Pancreas (tissue), 10 donors: ENCODE measurements around the gene AMH. TPM values are rescaled to one million over a fixed set of nuclear protein-coding genes. Genes with fewer than 3 reads are reported as not detected.
A peak's percentile ranks its signal among the peaks of the same experiment; 100 is the strongest.

Experiments used
- ATAC-seq, 4 donors: fragments of 200-7000 bp; cut with Tn5 transposase; one replicate each; pipeline versions ENCODE4 v1.8.0 to v1.9.1; 2020; ENCODE audit warnings: mild to moderate bottlenecking in 4 of 4, moderate library complexity in 4 of 4
- DNase-seq, 6 donors: peaks; one replicate each; pipeline ENCODE4 v3.0.0-alpha.2; 2020
- FAIRE-seq: peaks from 2 replicates; lab custom pipeline; 2012; peaks lifted over from hg19 to GRCh38; lab: Jason Lieb, UNC
- H3K27ac ChIP-seq, 4 donors: fragments of 200-600 bp; sonication (generic); 1 replicate in 3 of 4; 2 replicates in 1 of 4; pipeline versions ENCODE4 v1.5.0 to v1.8.0; 2020
- H3K27me3 ChIP-seq, 4 donors: fragments of 200-600 bp; one replicate each; pipeline ENCODE4 v1.8.0; 2021
- H3K36me3 ChIP-seq, 3 donors: fragments of 200-600 bp; sonication (generic) in 1 of 3; one replicate each; pipeline versions ENCODE4 v1.5.0 to v1.8.0; 2020 to 2021
- H3K4me1 ChIP-seq, 3 donors: fragments of 200-600 bp; one replicate each; pipeline ENCODE4 v1.8.0; 2021
- H3K4me3 ChIP-seq, 4 donors: fragments of 200-600 bp; sonication (generic) in 2 of 4; one replicate each; pipeline versions ENCODE4 v1.5.0 to v1.8.0; 2020 to 2021
- H3K9me3 ChIP-seq, 4 donors: fragments of 200-600 bp; one replicate each; pipeline ENCODE4 v1.8.0; 2021
- WGBS, 2 donors: extraction: QIAGEN DNeasy Blood & Tissue Kit; methylation state at CpG; one replicate each; pipeline ENCODE4 v1.1.7; 2013; 5-methylcytosine and 5-hydroxymethylcytosine counted together
- intact Hi-C, 3 donors: fragments of 100-400 bp; cut with DNase I; formaldehyde crosslinking; loops; one replicate each; pipeline versions ENCODE4 v1.11.1 to v1.14.2; 2022
- polyA plus RNA-seq, 2 donors: library from polyadenylated mRNA; stranded (reverse); fragments of 200-250 nt; gene quantifications; one replicate each; pipeline ENCODE4 v1.2.3, GENCODE V29; 2013
- total RNA-seq, 6 donors: library from RNA; stranded (reverse); fragmentation: NEBNext Ultra II Directional in 4 of 6; extraction: Animal tissue kit (Norgen Biotek cat#: 25700) in 4 of 6; gene quantifications; one replicate each; pipeline versions ENCODE4 v1.2.1 to v1.2.4, GENCODE V29; 2021 to 2023
- TF ChIP-seq, protein P1 (sequence below), 4 donors: fragments of 200-600 bp; sonication (generic) in 3 of 4; IDR thresholded peaks; one replicate each; pipeline versions ENCODE4 v1.5.0 to v1.8.0; 2021; ENCODE audit warnings: antibody characterized with exemption in 4 of 4
- donor health status: healthy with polysubstance abuse.
- donor health status: DM: no; HTN: no; CAD: no; lungs with moderate emphysema.
- donor health status: DM: no; HTN: no; CAD: no.
- donor health status: control.
- donor health status: control.
- donor health status: Bipolar disorder and iron deficiency.
- donor health status: DM: yes; HTN: yes; CAD: no.
- donor health status: DM: no; HTN: no; CAD: no.
- donor health status: DM: no; HTN: no; CAD: no.
- donor health status: DM: yes; HTN: yes; CAD: no.

The AMH gene
- total and polyA plus RNA-seq, 8 donors, result 1.4 to 9.5 (median 2.4) TPM

DNA sequence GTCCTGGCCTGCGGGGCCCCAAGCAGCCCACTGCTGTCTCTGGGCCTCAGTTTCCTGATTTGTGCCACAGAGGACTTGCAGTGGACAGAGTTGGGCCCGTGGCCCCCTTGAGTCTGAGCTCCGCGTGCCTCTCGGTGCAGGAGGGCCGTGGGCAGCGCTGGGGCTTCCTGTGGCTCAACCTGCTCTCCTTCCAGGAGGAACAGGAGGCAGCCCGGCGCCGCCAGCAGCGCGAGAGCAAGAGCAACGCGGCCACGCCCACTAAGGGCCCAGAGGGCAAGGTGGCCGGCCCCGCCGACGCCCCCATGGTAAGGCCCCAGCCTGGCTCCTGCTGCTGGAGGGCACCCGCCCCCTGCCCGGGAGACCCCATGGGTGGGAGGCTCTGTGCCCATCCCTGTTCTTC, 38.9 kb upstream of the AMH start:
- peaks cover 8 to 66% (median 25%) of the 10 kb centered on the region in 3 donors for H3K36me3 ChIP-seq
- no peaks in the 10 kb centered on the region for H3K27me3 ChIP-seq
- WGBS, 2 donors, result 94 to 95% methylated on average over 21 of the region's 21 CpGs
- intact Hi-C loops, result no loop called here
- no peak overlapping the region for H3K4me3 ChIP-seq
- H3K9me3 ChIP-seq, result no peaks in the 10 kb centered on the region
- no peak overlapping the region for H3K27ac ChIP-seq
- TF ChIP-seq, protein P1, sequence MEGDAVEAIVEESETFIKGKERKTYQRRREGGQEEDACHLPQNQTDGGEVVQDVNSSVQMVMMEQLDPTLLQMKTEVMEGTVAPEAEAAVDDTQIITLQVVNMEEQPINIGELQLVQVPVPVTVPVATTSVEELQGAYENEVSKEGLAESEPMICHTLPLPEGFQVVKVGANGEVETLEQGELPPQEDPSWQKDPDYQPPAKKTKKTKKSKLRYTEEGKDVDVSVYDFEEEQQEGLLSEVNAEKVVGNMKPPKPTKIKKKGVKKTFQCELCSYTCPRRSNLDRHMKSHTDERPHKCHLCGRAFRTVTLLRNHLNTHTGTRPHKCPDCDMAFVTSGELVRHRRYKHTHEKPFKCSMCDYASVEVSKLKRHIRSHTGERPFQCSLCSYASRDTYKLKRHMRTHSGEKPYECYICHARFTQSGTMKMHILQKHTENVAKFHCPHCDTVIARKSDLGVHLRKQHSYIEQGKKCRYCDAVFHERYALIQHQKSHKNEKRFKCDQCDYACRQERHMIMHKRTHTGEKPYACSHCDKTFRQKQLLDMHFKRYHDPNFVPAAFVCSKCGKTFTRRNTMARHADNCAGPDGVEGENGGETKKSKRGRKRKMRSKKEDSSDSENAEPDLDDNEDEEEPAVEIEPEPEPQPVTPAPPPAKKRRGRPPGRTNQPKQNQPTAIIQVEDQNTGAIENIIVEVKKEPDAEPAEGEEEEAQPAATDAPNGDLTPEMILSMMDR (IDR thresholded peaks at IDR 0.05), result no peak
- FAIRE-seq (no peak), ATAC-seq (no peak), DNase-seq (no peak)
- no peaks in the 10 kb centered on the region for H3K4me1 ChIP-seq

- intact Hi-C loops, result no loop called here
- TF ChIP-seq, protein P1 (IDR thresholded peaks at IDR 0.05), result no peak
- DNase-seq, result no peak
- WGBS, 2 donors, result 92 to 97% methylated on average over 31 to 33 of the region's 33 CpGs
- Histone ChIP-seq H3K4me3 (no peak overlapping the region), H3K27ac (no peak overlapping the region), H3K36me3 (peaks cover 8 to 76% (median 25%) of the 10 kb centered on the region in 3 donors), H3K4me1 (no peaks in the 10 kb centered on the region), H3K9me3 (no peaks in the 10 kb centered on the region), H3K27me3 (no peaks in the 10 kb centered on the region)
- ATAC-seq, result no peak
- FAIRE-seq, result no peak
Measured at GRCh38 chr19:2210987-2211740, 38.0 kb upstream of the AMH start.

- H3K27me3 ChIP-seq, result no peaks in the 10 kb centered on the region
- peak in 1 of 4 donors; percentile 37 for ATAC-seq
- no peak for FAIRE-seq
Measured at GRCh38 chr19:2212861-2213711, 36.0 kb upstream of the AMH start.

DNA sequence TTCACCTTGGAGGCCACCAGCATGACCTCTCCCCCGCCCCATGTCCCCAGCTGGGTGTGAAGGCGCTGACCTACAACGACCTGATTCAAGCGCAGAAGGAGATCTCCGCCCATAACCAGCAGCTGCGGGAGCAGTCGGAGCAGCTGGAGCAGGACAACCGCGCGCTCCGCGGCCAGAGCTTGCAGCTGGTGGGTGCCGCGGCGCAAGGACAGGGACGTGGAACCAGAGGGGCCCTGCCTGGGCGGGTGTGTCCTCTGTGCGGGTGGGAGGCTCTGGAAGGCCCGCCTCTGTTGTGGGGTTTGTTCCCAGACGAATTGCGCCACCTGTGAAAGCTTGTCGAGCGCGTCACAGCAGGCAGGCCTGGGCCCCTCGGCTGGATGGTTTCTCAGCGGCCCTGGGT, 35.3 kb upstream of the AMH start:
- no peak overlapping the region for H3K4me3 ChIP-seq
- H3K9me3 ChIP-seq, result no peaks in the 10 kb centered on the region
- H3K27ac ChIP-seq, result no peak overlapping the region
- DNase-seq, result no peak
- no peaks in the 10 kb centered on the region for H3K27me3 ChIP-seq
- TF ChIP-seq, protein P1 (IDR thresholded peaks at IDR 0.05), result no peak
- no peak for ATAC-seq
- FAIRE-seq, result no peak
- intact Hi-C loops, result no loop called here
- 85 to 93% methylated on average over 26 of the region's 26 CpGs for WGBS, 2 donors
- H3K36me3 ChIP-seq, result peaks cover 11 to 85% (median 33%) of the 10 kb centered on the region in 3 donors
- H3K4me1 ChIP-seq, result no peaks in the 10 kb centered on the region

More at GRCh38 chr19:2212861-2213711, 36.0 kb upstream of the AMH start:
- TF ChIP-seq, protein P1 (IDR thresholded peaks at IDR 0.05), result no peak
- DNase-seq, result no peak
- Histone ChIP-seq H3K4me3 (no peak overlapping the region), H3K27ac (no peak overlapping the region), H3K9me3 (no peaks in the 10 kb centered on the region), H3K4me1 (no peaks in the 10 kb centered on the region), H3K36me3 (peaks cover 11 to 80% (median 33%) of the 10 kb centered on the region in 3 donors)
- intact Hi-C loops, result no loop called here
- WGBS, 2 donors, result 89 to 90% methylated on average over 21 of the region's 21 CpGs
